H1 (cell line): ENCODE measurements around the gene MREG. TPM values are rescaled to one million over a fixed set of nuclear protein-coding genes. Genes with fewer than 3 reads are reported as not detected.

ENCODE experiments used
- CTCF ChIA-PET: fragments of 300-600 bp; sonication (Branson Sonifier 250); formaldehyde crosslinking; loops from one replicate; lab custom pipeline; 2021; ENCODE audit not compliant: partially characterized antibody; lab: Charles Lee
- POLR2A ChIA-PET: fragments of 300-600 bp; sonication (Branson Sonifier 250); formaldehyde crosslinking; loops from one replicate; lab custom pipeline; 2021; ENCODE audit warnings: inconsistent platforms; ENCODE audit not compliant: partially characterized antibody; lab: Charles Lee
- DNase-seq, 2 experiments: peaks; one replicate each; pipeline versions ENCODE4 v3.0.0 to v3.0.0-alpha.2; 2010 to 2022; ENCODE audit warnings: low spot score in 2 of 2, low read depth in 1 of 2, mixed read lengths in 1 of 2
- FAIRE-seq: peaks from 2 replicates; lab custom pipeline; 2011; peaks lifted over from hg19 to GRCh38; lab: Jason Lieb, UNC
- H2AFZ ChIP-seq: 2 replicates; pipeline ENCODE4 v1.8.1; 2012; ENCODE audit warnings: low read length, inconsistent platforms
- H2AK5ac ChIP-seq: 2 replicates; pipeline ENCODE4 v1.6.1; 2013; ENCODE audit warnings: low read depth, low read length
- H2BK120ac ChIP-seq: replicated peaks from 2 replicates; pipeline ENCODE3; 2013; ENCODE audit warnings: low read depth, low read length, inconsistent platforms
- H2BK12ac ChIP-seq: 2 replicates; pipeline ENCODE4 v1.6.1; 2013; ENCODE audit warnings: low read depth, low read length
- H2BK15ac ChIP-seq: 2 replicates; pipeline ENCODE4 v1.6.1; 2013; ENCODE audit warnings: low read length
- H2BK20ac ChIP-seq: 2 replicates; pipeline ENCODE4 v1.6.1; 2013; ENCODE audit warnings: low read length
- H2BK5ac ChIP-seq: 2 replicates; pipeline ENCODE4 v1.6.1; 2013; ENCODE audit warnings: low read depth, low read length
- H3K14ac ChIP-seq: 2 replicates; pipeline ENCODE4 v1.6.1; 2013; ENCODE audit warnings: inconsistent platforms; ENCODE audit not compliant: insufficient read length
- H3K18ac ChIP-seq: 2 replicates; pipeline ENCODE4 v1.6.1; 2013; ENCODE audit warnings: low read length; ENCODE audit errors: extremely low read depth
- H3K23ac ChIP-seq: 2 replicates; pipeline ENCODE4 v1.6.1; 2013; ENCODE audit warnings: inconsistent platforms; ENCODE audit not compliant: insufficient read length
- H3K23me2 ChIP-seq: 2 replicates; pipeline ENCODE4 v1.6.1; 2013; ENCODE audit warnings: low read depth, low read length
- H3K27ac ChIP-seq: 2 replicates; pipeline ENCODE4 v1.6.1; 2011; ENCODE audit warnings: low read depth, low read length, inconsistent platforms
- H3K27me3 ChIP-seq, 4 experiments: replicated peaks in 1 of 4; 1 replicate in 1 of 4; 2 replicates in 3 of 4; pipeline versions ENCODE4 v1.6.1 to v1.8.1; 2011 to 2013; ENCODE audit warnings: low read length in 3 of 4, mild to moderate bottlenecking in 3 of 4, inconsistent platforms in 2 of 4, mixed read lengths in 2 of 4, moderate library complexity in 1 of 4; ENCODE audit not compliant: control insufficient read depth in 3 of 4, insufficient read depth in 3 of 4; ENCODE audit errors: extremely low read depth in 1 of 4
- H3K36me3 ChIP-seq, 4 experiments: 2 replicates each; pipeline versions ENCODE4 v1.6.1 to v1.8.1; 2011 to 2013; ENCODE audit warnings: mild to moderate bottlenecking in 4 of 4, low read length in 3 of 4, moderate library complexity in 2 of 4, control low read depth in 1 of 4, inconsistent platforms in 1 of 4; ENCODE audit not compliant: insufficient read depth in 4 of 4, control insufficient read depth in 2 of 4
- H3K4ac ChIP-seq: replicated peaks from 2 replicates; pipeline ENCODE3; 2013; ENCODE audit warnings: low read length, low read depth, mixed read lengths, inconsistent platforms; ENCODE audit not compliant: insufficient read length
- H3K4me1 ChIP-seq, 4 experiments: replicated peaks in 1 of 4; 1 replicate in 1 of 4; 2 replicates in 3 of 4; pipeline versions ENCODE4 v1.6.1 to v1.8.1; 2011 to 2013; ENCODE audit warnings: low read length in 3 of 4, inconsistent platforms in 2 of 4, mixed read lengths in 1 of 4; ENCODE audit not compliant: insufficient read depth in 4 of 4, control insufficient read depth in 3 of 4
- H3K4me2 ChIP-seq, 2 experiments: 2 replicates each; pipeline versions ENCODE4 v1.6.1 to v1.8.1; 2011 to 2013; ENCODE audit warnings: low read depth in 2 of 2, low read length in 2 of 2, control low read depth in 1 of 2, inconsistent platforms in 1 of 2, mild to moderate bottlenecking in 1 of 2; ENCODE audit not compliant: insufficient read depth in 1 of 2
- H3K4me3 ChIP-seq, 4 experiments: fragments of 200-600, 300-600 bp in 1 of 4; sonication (generic), shearing (Covaris generic), sonication (Bioruptor Twin) in 1 of 4; 2 replicates each; pipeline versions ENCODE4 v1.5.1 to v1.8.1; 2011 to 2016; ENCODE audit warnings: low read length in 4 of 4, low read depth in 3 of 4, control low read depth in 2 of 4, inconsistent platforms in 2 of 4, mild to moderate bottlenecking in 2 of 4, mixed read lengths in 1 of 4, moderate library complexity in 1 of 4; ENCODE audit not compliant: insufficient read depth in 2 of 4; ENCODE audit errors: extremely low read depth in 1 of 4
- H3K56ac ChIP-seq: replicated peaks from 2 replicates; pipeline ENCODE3; 2013; ENCODE audit warnings: low read depth, mild to moderate bottlenecking, mixed read lengths, low read length, inconsistent platforms; ENCODE audit not compliant: insufficient read length
- H3K79me1 ChIP-seq: 2 replicates; pipeline ENCODE4 v1.6.1; 2013; ENCODE audit warnings: low read depth, low read length, control low read depth
- H3K79me2 ChIP-seq, 2 experiments: 2 replicates each; pipeline versions ENCODE4 v1.6.1 to v1.8.1; 2012 to 2013; ENCODE audit warnings: low read length in 2 of 2, mild to moderate bottlenecking in 2 of 2, inconsistent platforms in 1 of 2; ENCODE audit not compliant: insufficient read depth in 2 of 2, control insufficient read depth in 1 of 2
- H3K9ac ChIP-seq, 4 experiments: replicated peaks in 1 of 4; 1 replicate in 1 of 4; 2 replicates in 3 of 4; pipeline versions ENCODE4 v1.6.1 to v1.8.1; 2011 to 2013; ENCODE audit warnings: low read depth in 3 of 4, low read length in 3 of 4, control low read depth in 2 of 4, mild to moderate bottlenecking in 2 of 4, moderate library complexity in 2 of 4, inconsistent platforms in 1 of 4; ENCODE audit errors: extremely low read depth in 1 of 4
- H3K9me3 ChIP-seq, 2 experiments: 2 replicates each; pipeline versions ENCODE4 v1.6.1 to v1.8.1; 2012 to 2013; ENCODE audit warnings: mild to moderate bottlenecking in 2 of 2, moderate library complexity in 2 of 2, control low read depth in 1 of 2, inconsistent platforms in 1 of 2, low read depth in 1 of 2, low read length in 1 of 2, mixed read lengths in 1 of 2; ENCODE audit not compliant: insufficient read depth in 2 of 2
- H4K20me1 ChIP-seq, 2 experiments: replicated peaks in 1 of 2; 2 replicates each; pipeline versions ENCODE3 to v1.8.1; 2011 to 2013; ENCODE audit warnings: inconsistent platforms in 2 of 2, low read length in 2 of 2, mild to moderate bottlenecking in 1 of 2; ENCODE audit not compliant: insufficient read depth in 2 of 2, control insufficient read depth in 1 of 2
- H4K5ac ChIP-seq: 2 replicates; pipeline ENCODE4 v1.6.1; 2013; ENCODE audit warnings: low read length, low read depth, mixed read lengths, inconsistent platforms; ENCODE audit not compliant: insufficient read length
- H4K8ac ChIP-seq: 2 replicates; pipeline ENCODE4 v1.8.0; 2013; ENCODE audit warnings: mild to moderate bottlenecking, moderate library complexity, low read length, inconsistent platforms; ENCODE audit not compliant: insufficient read depth; ENCODE audit errors: extremely low read depth
- H4K91ac ChIP-seq: replicated peaks from 2 replicates; pipeline ENCODE3; 2013; ENCODE audit warnings: low read length, mixed read lengths, inconsistent platforms; ENCODE audit not compliant: insufficient read length
- ASH2L ChIP-seq: fragments of 200-600, 300-600 bp; sonication (generic); IDR thresholded peaks from one replicate; pipeline ENCODE4 v1.7.1; 2017; ENCODE audit warnings: low read length
- BRCA1 ChIP-seq: IDR thresholded peaks from 2 replicates; pipeline ENCODE4 v1.6.1; 2012; ENCODE audit warnings: low read depth, low read length, improper control_type of control experiment
- CBX5 ChIP-seq: fragments of 300-800, 300-1000 bp; sonication (generic); IDR thresholded peaks from 2 replicates; pipeline ENCODE4 v1.7.1; 2016; ENCODE audit warnings: antibody characterized with exemption, low read length, low read depth
- CEBPB ChIP-seq: IDR thresholded peaks from 2 replicates; pipeline ENCODE4 v1.6.1; 2012; ENCODE audit warnings: low read depth, low read length
- CHD1 ChIP-seq: IDR thresholded peaks from 2 replicates; pipeline ENCODE4 v1.6.1; 2012; ENCODE audit warnings: low read depth, low read length, improper control_type of control experiment
- CTBP2 ChIP-seq: IDR thresholded peaks from 2 replicates; pipeline ENCODE4 v1.7.0; 2011; ENCODE audit warnings: borderline replicate concordance, mild to moderate bottlenecking, moderate library complexity, mixed read lengths, low read length; ENCODE audit not compliant: insufficient read depth, insufficient read length
- GTF2F1 ChIP-seq: IDR thresholded peaks from 2 replicates; pipeline ENCODE4 v1.6.1; 2012; ENCODE audit warnings: low read depth, low read length, improper control_type of control experiment, borderline replicate concordance
- HDAC6 ChIP-seq: IDR thresholded peaks from one replicate; pipeline ENCODE4 v1.7.1; 2012; ENCODE audit warnings: low read depth, mild to moderate bottlenecking, inconsistent platforms, low read length, moderate library complexity
- POU5F1 ChIP-seq: IDR thresholded peaks from 2 replicates; pipeline ENCODE4 v1.6.1; 2011; ENCODE audit warnings: low read depth, mild to moderate bottlenecking, low read length, moderate library complexity
- RAD21 ChIP-seq, 2 experiments: IDR thresholded peaks in 1 of 2; conservative IDR thresholded peaks in 1 of 2; 2 replicates each; pipeline ENCODE4 v1.6.1; 2011; ENCODE audit warnings: low read depth in 2 of 2, low read length in 2 of 2, improper control_type of control experiment in 1 of 2, inconsistent platforms in 1 of 2, mild to moderate bottlenecking in 1 of 2, moderate library complexity in 1 of 2
- SIX5 ChIP-seq: IDR thresholded peaks from 2 replicates; pipeline ENCODE4 v1.6.1; 2011; ENCODE audit warnings: mild to moderate bottlenecking, low read depth, low read length
- SP2 ChIP-seq: IDR thresholded peaks from 2 replicates; pipeline ENCODE4 v1.6.1; 2012; ENCODE audit warnings: mild to moderate bottlenecking, low read length, inconsistent platforms
- TAF1 ChIP-seq: IDR thresholded peaks from 2 replicates; pipeline ENCODE4 v1.6.1; 2011; ENCODE audit warnings: mild to moderate bottlenecking, low read depth, low read length
- TAF7 ChIP-seq: optimal IDR thresholded peaks from 2 replicates; pipeline ENCODE3; 2011; ENCODE audit warnings: low read depth, mild to moderate bottlenecking, inconsistent platforms, low read length, moderate library complexity, borderline replicate concordance
- TBP ChIP-seq: IDR thresholded peaks from 2 replicates; pipeline ENCODE4 v1.6.1; 2011; ENCODE audit warnings: low read depth, low read length, improper control_type of control experiment
- WGBS, 2 experiments: shearing (Covaris generic) in 1 of 2; methylation state at CpG; one replicate each; pipeline versions ENCODE4 v1.1.6 to v1.1.7; 2013 to 2015; ENCODE audit warnings: low lambda C conversion rate in 2 of 2, mixed read lengths in 2 of 2, inconsistent platforms in 1 of 2, low coverage in 1 of 2, missing lambda C conversion rate in 1 of 2; ENCODE audit not compliant: insufficient replicate concordance in 2 of 2, insufficient coverage in 1 of 2, insufficient read length in 1 of 2; ENCODE audit errors: extremely low coverage in 1 of 2, missing lambda C conversion rate in 1 of 2; 5-methylcytosine and 5-hydroxymethylcytosine counted together
- polyA plus RNA-seq, 7 experiments: library from polyadenylated mRNA; depleted of rRNA in 3 of 7; stranded (reverse) in 5 of 7; unstranded in 2 of 7; fragments of >200 nt in 5 of 7; fragments of 200-250 nt in 2 of 7; gene quantifications; 1 replicate in 5 of 7; 2 replicates in 1 of 7; 4 replicates in 1 of 7; pipeline versions ENCODE4 v1.2.1 to v1.2.3, GENCODE V29; 2011 to 2013; ENCODE audit warnings: missing spikeins in 2 of 7, mixed read lengths in 2 of 7
- total RNA-seq: library from RNA; stranded (reverse); fragmentation: NEBNext Ultra II Directional; extraction: Animal tissue kit (Norgen Biotek cat#: 25700); gene quantifications from 2 replicates; pipeline ENCODE4 v1.2.1, GENCODE V29; 2021

Gene MREG
- total and polyA plus RNA-seq, 2 of the 8 experiments (the other 6 are each of a cell fraction or from before 2014, with no cell fraction given) = 7.5 to 31.9 TPM

DNA sequence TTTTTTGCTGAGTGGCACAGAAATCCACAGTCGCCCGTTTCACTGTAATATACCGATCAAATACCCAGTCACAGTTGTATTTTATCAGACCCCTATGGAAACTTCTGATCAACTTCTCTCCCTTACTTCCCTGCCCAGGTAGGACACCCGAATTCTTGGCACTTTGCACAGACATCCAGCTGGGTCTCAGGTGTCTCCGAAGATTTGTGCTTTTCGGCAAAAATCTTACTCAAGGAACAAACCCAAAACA lies 596 bp downstream of the MREG start:
- Histone ChIP-seq H3K79me2 (peaks cover 0 to 39% of the 10 kb centered on the region in 2 experiments; a peak in 3 of 4 replicates), H2BK5ac (peak overlapping the region; percentile 87), H3K18ac (peak overlapping the region; percentile 82), H3K4ac (no peak overlapping the region), H4K91ac (peak overlapping the region; percentile 4), H4K8ac (peak overlapping the region; percentile 93; the same call in 1 of the 2 replicates), H3K56ac (no peak overlapping the region), H3K4me3 (peak overlapping the region; percentile 55 to 87 (median 80)), H3K23me2 (peaks cover 2% of the 10 kb centered on the region; the same call in 1 of the 2 replicates), H3K4me2 (peak overlapping the region; percentile 68 to 69), H2AFZ (peak overlapping the region; percentile 43), H3K9ac (peak overlapping the region; percentile 68 to 88 (median 86)), H2BK12ac (no peak overlapping the region), H2BK120ac (no peak overlapping the region), H3K23ac (no peak overlapping the region), H2BK15ac (no peak overlapping the region), H3K27ac (peak overlapping the region; percentile 86; the same call in 1 of the 2 replicates), H3K4me1 (peaks cover 0 to 4% (median 2%) of the 10 kb centered on the region in 4 experiments; a peak in 4 of 7 replicates), H3K14ac (no peak overlapping the region), H3K79me1 (no peaks in the 10 kb centered on the region), H2BK20ac (no peak overlapping the region), H3K27me3 (no peaks in the 10 kb centered on the region), H4K5ac (peak overlapping the region; percentile 50), H4K20me1 (no peaks in the 10 kb centered on the region), H3K9me3 (no peaks in the 10 kb centered on the region), H3K36me3 (no peaks in the 10 kb centered on the region), H2AK5ac (no peak overlapping the region)
- no peak for FAIRE-seq
- WGBS, 2 experiments = 2% methylated on average over 6 of the region's 6 CpGs; no CpG with 5 or more reads in 1 of the 2 experiments
- TF ChIP-seq SIX5 (no peak), TAF1 (no peak), POU5F1 (no peak), GTF2F1 (no peak), CTBP2 (no peak), RAD21 (IDR thresholded peaks at IDR 0.05 in 1 of 2, conservative IDR thresholded peaks at IDR 0.05 in 1 of 2; ENCODE audit: low read depth in 2 of 2, low read length in 2 of 2) (no peak), HDAC6 (no peak), TBP (no peak), CHD1 (no peak), TAF7 (no peak), BRCA1 (no peak), CBX5 (no peak), ASH2L (no peak), SP2 (no peak), CEBPB (no peak)
- no peak for DNase-seq
- POLR2A ChIA-PET = interaction anchor here (0.7 to 2.1 kb wide), 7 partner anchors 8 to 199 kb away, joined by 3 to 9 read pairs (median 4); no protein-coding TSS in a partner anchor
- CTCF ChIA-PET = interaction anchor here (1.0 to 2.3 kb wide), 9 partner anchors 8 to 91 kb away, joined by 3 to 20 read pairs (median 6); no protein-coding TSS in a partner anchor
